ENCODE measurements around the gene CTNNA3.

The CTNNA3 gene

DNA sequence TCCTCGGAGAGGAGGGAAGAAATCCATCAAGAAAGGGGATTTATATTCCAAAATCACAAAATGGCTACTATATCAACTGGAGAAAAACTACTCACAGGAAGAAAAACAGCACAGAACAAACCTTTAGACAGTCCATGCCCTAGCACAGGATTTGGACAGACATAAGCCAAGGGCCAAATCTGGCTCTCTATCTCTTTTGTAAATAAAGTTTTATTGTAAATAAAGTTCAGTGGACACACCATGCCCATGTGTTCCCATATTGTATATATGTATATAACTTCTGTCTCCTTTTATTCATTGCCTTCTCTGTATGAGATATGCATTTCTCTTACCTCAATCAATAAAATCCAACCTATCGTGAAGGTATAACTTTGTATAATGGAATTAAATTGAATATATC, 1513.0 kb downstream of the CTNNA3 start:
- DNase-seq, result no peak

GRCh38 chr10:66180581-66181318, 1515.2 kb downstream of the CTNNA3 start:
- DNase-seq, result no peak

GRCh38 chr10:66180021-66180420, 1516.0 kb downstream of the CTNNA3 start:
- DNase-seq, result no peak

DNA sequence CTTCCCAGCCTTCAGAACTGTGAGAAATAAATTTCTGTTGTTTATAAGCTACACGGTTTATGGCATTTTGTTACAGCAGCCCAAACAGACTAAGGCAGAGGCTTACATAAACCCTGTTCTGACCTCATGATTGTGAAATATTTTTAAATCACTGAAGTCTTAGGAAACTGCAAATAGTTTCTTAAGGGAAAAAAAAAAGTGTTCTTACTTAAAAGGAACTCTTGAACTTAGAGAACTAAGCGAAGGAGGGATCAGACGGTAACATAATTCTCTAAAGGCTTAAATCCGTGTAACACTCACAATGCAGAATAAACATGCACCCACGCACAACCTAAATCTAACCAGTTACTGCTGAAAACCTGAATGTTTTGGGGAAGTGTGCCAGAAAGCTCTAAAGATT, 1519.2 kb downstream of the CTNNA3 start:
- DNase-seq, result no peak

GRCh38 chr10:66167816-66168215, 1528.2 kb downstream of the CTNNA3 start:
- DNase-seq, result no peak

DNA sequence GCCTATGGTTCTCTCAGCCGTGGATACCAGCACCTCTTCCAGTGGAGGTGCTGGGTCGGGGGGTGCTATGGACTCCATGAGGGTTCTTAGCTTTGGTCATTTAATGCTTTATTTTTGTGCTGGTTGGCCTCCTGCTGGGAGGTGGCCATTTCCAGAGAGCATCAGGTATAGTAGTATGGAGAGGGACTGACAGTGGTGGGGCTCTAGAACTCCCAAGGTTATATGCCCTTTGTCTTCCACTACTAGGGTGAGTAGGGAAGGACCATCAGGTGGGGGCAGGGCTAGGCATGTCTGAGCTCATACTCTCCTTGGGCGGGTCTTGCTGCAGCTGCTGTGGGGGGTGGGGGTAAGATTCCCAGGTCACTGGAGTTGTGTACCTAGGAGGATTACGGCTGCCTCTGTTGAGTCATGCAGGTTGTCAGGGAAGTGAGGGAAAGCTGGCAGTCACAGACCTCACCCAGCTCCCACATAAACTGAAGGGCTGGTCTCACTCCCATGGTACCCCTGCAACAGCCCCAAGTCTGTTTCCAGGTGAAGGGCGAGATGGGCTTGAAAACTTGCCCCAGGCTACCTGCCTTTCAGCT, 1533.3 kb downstream of the CTNNA3 start:
- no peak for DNase-seq

DNA sequence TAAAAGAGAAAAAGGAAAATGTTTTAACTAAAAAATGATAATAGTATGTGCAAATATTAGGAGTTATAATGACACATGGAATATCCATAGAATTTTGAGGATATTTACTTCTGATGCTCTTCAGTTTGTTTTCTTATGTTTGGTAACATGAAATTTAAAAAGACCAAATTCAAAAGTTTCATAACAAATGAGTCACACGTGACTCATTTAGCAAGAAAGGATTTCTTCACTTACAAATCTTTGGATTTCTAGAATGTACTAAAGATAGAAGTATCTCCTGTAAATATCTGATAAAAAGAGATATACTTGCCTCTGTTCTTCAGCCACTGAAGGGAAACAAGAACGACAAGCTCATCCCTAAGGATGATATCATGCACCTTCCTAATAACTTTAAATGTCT, 1544.6 kb downstream of the CTNNA3 start:
- no peak for DNase-seq

- no peak for DNase-seq
Observed at GRCh38 chr10:66148312-66148711, 1547.7 kb downstream of the CTNNA3 start.

DNA sequence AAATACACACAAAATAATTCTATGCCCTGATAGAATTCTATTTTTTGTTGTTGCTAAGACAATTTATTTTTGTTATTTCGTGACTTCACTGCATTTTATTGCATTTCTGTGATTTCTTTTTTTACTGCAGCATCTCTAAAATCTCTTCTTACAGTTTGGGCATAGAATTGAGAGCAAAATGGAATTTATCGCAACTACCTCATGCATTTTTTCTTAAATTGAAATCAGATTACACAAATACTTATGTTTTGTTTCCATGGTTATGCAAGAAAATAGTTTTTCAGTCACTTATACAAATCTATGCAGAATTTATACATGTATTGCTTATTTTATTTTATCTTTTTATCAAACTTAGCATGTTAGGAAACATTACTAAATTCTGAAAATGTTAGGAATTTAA, 1552.0 kb downstream of the CTNNA3 start:
- no peak for DNase-seq

- no peak for DNase-seq
Observed at GRCh38 chr10:66102756-66103155, 1593.2 kb downstream of the CTNNA3 start.

DNA sequence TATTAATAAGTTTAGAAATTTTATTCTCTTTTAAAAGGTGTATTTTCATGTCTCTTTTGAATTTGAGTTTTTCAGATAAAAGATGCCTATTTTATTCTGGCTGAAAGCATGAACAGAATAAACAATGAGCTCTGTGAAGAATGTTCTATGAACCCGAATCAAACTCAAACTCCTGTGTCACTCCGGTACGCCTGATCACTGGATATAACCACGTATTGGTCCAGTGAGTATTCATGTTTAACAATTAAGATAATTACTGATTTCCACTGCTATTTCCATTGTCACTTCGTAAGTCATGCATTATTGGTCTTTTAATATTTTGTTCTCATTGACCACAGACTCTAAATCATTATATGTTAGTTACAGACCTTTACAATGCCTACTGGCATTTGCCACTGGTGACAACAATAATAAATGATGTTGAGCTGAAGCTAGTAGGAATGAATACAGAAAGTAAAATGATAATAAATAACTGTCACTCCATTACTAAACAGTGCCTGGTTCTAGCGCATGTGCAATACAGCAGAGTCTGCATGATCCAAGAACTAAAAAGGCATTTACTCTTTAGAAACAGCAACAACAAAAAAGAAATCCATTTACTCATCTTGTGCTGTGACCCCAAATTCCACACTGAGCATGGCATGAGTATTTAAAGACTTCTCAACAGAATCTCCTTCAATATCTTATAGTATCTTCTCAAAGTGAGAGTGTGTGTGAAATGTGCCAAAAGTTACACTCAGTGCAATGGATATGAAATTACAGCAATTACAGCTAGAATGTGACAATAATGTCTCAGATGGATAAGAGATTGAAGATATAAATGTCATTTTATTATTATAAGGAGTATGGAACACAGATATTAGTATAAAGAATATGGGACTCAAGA, 1597.2 kb downstream of the CTNNA3 start:
- DNase-seq, result no peak

GRCh38 chr10:66095610-66096009, 1600.4 kb downstream of the CTNNA3 start:
- DNase-seq, result no peak

DNA sequence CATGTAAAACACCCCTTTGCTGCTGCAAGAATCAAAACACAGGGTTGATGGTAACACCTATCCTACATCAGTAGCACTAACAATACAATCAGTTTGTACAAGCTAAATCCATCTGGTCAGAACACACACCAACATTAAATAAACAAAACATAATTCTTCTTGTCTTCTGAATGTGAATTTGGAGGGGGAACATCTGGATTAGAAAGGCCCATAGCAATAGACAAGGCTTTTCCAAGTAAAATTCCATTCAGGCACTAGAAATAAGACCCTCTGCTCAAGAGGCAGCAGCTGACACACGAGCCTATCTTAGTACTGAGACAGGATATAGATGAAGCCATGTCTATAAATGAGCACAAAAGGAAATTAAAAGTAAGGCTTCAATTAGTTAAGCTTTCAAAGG, 1610.1 kb downstream of the CTNNA3 start:
- DNase-seq, result no peak

- DNase-seq, result no peak
Observed at GRCh38 chr10:66071907-66072306, 1624.1 kb downstream of the CTNNA3 start.

- DNase-seq, result no peak
Observed at GRCh38 chr10:66058594-66058993, 1637.4 kb downstream of the CTNNA3 start.

DNA sequence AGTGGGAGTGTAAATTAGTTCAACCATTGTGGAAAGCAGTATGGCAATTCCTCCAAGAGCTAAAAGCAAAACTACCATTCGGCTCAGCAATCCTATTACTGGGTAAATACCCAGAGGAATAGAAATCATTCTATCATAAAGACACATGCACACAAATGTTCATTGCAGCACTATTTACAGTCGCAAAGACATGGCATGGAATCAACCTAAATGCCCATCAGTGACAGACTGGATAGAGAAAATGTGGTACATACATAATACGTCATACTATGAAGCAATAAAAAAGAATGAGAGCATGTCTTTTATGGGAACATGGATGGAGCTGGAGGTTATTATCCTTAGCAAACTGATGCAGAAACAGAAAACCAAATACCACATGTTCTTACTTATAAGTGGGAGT, 1646.7 kb downstream of the CTNNA3 start:
- DNase-seq, result no peak

GRCh38 chr10:66045859-66046258, 1650.1 kb downstream of the CTNNA3 start:
- DNase-seq, result no peak

DNA sequence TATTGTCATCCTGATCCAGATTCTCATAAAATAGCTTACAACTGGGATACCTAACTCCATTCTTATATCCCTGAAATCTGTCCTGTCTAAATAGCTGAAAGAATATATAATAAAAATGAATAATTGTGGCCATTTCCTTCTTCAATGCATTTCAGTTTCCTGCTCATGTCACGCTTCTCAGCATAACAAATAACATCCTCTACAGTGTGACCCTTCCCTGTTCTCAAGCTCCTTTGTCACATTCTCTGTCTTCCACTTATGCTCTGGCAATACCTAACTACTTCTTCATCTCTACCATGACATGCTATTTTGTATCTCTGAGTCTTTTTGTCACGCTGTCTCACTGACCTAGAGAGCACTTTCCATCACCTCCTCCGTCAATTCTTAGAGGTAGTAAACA, 1654.2 kb downstream of the CTNNA3 start:
- DNase-seq, result no peak

DNA sequence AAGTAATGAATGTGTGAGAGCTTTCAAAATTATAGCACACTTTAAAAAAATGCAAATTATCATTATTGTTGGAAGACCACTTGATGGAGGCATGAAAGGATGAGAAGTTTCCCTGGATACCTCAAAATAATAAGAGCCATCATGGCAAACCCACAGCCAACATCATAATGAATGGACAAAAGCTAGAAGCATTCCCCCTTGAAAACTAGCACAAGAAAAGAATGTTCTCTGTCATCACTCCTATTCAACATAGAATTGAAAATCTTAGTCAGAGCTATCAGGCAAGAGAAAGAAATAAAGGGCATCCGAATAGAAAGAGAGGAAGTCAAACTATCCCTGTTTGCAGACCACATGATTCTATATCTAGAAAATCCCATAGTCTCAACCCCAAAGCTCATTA, 1657.4 kb downstream of the CTNNA3 start:
- DNase-seq, result no peak

GRCh38 chr10:66026321-66026720, 1669.7 kb downstream of the CTNNA3 start:
- DNase-seq, result no peak

- no peak for DNase-seq
Observed at GRCh38 chr10:66025186-66025585, 1670.8 kb downstream of the CTNNA3 start.

GRCh38 chr10:66021423-66021822, 1674.6 kb downstream of the CTNNA3 start:
- no peak for DNase-seq

GRCh38 chr10:66008221-66008620, 1687.8 kb downstream of the CTNNA3 start:
- DNase-seq, result no peak

DNA sequence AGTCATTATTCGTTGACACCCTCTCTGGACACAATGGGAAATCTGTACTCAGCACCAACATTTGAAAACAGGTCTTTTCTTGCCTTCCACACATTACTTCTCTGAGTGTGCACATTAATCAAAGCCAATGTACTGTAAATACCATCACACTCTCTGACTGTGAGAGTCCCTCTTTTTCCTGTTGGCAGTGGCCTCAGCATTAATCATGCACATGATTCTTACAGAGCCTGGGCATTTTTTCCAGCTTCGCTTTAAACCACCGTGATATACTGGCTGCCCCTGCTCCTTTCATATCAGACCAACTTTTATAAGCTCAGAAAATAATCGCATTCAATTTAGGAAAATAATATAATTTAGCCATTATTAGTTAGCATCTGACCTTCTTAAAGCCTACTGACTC, 1689.6 kb downstream of the CTNNA3 start:
- no peak for DNase-seq
